GM21526 (cell line): ENCODE data around the gene ESPL1.

ENCODE experiments used
- ATAC-seq: cut with Tn5 transposase; IDR thresholded peaks from one replicate; pipeline ENCODE4 v1.9.1; 2021; ENCODE audit warnings: moderate library complexity; ENCODE audit not compliant: unreplicated experiment, low FRiP score

Gene ESPL1

GRCh38 chr12:53254816-53255545 lies 13.1 kb upstream of the ESPL1 start:
- no peak for ATAC-seq

- ATAC-seq = no peak
These were observed 12.1 kb upstream of the ESPL1 start for GRCh38 chr12:53255996-53256395.

GRCh38 chr12:53258541-53259539 lies 9.3 kb upstream of the ESPL1 start:
- ATAC-seq = no peak

- no peak for ATAC-seq
These were observed 8.2 kb upstream of the ESPL1 start for GRCh38 chr12:53259891-53260290.

- no peak for ATAC-seq
These were observed 2.3 kb upstream of the ESPL1 start for GRCh38 chr12:53265783-53266182.

- ATAC-seq = peak; percentile 12
These were observed 647 bp upstream of the ESPL1 start for GRCh38 chr12:53267306-53267998.

- ATAC-seq = no peak
These were observed 797 bp downstream of the ESPL1 start for GRCh38 chr12:53268630-53269562.

GRCh38 chr12:53274445-53274844 lies 6.3 kb downstream of the ESPL1 start:
- ATAC-seq = no peak

- ATAC-seq = no peak
These were observed 8.4 kb downstream of the ESPL1 start for GRCh38 chr12:53276511-53276910.

- no peak for ATAC-seq
These were observed 9.9 kb downstream of the ESPL1 start for GRCh38 chr12:53277981-53278380.

- ATAC-seq = no peak
These were observed 11.3 kb downstream of the ESPL1 start for GRCh38 chr12:53279283-53279869.

- no peak for ATAC-seq
These were observed 11.9 kb downstream of the ESPL1 start for GRCh38 chr12:53279888-53280498.

GRCh38 chr12:53286448-53286847 lies 18.3 kb downstream of the ESPL1 start:
- ATAC-seq = no peak

GRCh38 chr12:53287741-53288216 lies 19.7 kb downstream of the ESPL1 start:
- ATAC-seq = no peak

- ATAC-seq = no peak
These were observed 20.2 kb downstream of the ESPL1 start for GRCh38 chr12:53288322-53288721.

- no peak for ATAC-seq
These were observed 21.8 kb downstream of the ESPL1 start for GRCh38 chr12:53289891-53290290.

- ATAC-seq = no peak
These were observed 22.6 kb downstream of the ESPL1 start for GRCh38 chr12:53290661-53291060.

GRCh38 chr12:53292426-53292825 lies 24.3 kb downstream of the ESPL1 start:
- no peak for ATAC-seq
